ENCODE results near the gene APBA2.
A peak's percentile ranks its signal among the peaks of the same experiment; 100 is the strongest.

APBA2 gene

GRCh38 chr15:29066310-29066709 lies 180.5 kb downstream of the APBA2 start:
- DNase-seq: no peak

DNA sequence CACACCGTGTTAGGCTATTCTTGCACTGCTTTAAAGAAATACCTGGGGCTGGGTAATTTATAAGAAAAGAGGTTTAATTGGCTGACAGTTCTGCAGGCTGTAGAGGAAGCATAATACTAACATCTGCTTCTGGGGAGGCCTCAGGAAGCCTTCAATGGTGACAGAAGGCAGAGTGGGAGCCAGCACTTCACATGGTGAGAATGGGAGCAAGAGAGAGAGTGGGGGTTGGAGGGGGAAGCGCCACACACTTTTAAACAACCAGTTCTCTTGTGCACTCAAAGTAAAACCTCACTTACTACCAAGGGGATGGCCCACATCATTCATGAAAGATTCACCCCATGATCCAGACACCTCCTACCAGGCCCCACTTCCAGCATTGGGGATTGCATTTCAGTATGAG lies 181.1 kb downstream of the APBA2 start:
- DNase-seq: no peak

DNA sequence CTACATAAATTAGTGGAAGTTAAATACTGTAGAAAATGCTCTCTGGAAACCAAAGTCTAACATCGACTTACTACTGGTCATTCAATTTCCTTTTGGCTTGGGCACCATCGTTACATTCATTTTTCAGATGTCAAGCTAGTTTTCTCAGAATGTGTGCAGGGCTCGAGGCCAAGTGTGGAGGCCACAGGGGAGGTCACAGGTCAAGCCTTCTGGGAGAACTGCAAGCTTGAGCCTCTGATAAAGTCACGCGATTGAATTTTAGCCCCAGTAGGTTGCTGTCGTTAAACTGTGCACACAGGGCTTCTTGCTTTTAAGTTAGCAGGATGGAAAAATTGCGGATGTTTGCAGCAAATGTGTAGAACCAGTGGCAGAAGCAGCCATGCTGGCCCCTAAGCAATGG lies 182.2 kb downstream of the APBA2 start:
- no peak for DNase-seq

GRCh38 chr15:29070471-29071231 lies 184.9 kb downstream of the APBA2 start:
- no peak for DNase-seq

DNA sequence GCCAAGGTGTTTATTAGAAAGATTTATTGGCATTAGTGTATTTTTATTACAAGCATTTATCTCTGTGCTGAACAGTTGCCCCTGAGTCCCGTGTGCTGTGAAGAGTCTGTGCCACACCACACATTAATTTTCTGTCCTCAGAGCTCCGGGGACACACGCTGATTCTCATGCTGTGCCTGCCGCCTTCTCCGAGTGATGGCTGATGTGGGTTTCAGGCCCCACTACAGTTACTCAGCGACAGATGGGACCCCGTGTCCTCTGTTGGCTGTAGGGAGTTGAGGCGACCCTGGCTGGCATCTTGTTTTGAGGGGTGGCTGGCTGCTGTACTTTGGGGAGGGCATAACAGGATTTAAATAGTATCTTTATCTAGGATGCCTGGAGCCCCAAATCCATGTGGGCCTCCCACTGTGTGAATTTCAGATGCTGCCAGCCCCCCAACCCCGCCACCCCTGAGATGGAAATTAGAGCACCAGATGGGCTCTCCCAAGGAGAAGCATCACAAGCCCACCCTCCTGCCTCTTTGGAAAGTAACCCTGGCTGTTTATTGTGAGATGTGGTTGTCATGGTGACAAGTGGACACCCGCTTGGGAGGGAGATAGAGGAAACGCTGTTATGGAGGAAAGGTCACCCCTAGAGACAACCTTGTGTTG lies 185.6 kb downstream of the APBA2 start:
- no peak for DNase-seq

GRCh38 chr15:29071882-29072273 lies 186.1 kb downstream of the APBA2 start:
- DNase-seq: no peak

GRCh38 chr15:29072444-29072843 lies 186.7 kb downstream of the APBA2 start:
- DNase-seq: no peak

DNA sequence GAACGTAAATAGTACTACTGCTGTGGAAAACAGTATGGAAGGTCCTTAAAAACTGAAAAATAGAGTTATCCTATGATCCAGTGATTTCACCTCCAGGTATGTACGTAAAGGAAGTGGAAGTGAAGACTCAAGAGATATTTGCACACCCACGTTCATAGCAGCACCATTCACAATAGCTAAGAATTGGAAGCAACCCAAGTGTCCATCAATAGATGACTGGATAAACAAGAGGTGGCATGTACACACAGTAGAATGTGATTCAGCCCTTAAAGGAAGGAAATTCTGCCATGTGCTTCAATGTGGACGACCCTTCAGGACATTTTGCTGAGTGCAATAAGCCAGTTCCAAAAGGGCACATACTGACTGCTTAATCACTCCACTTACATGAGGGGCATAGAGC lies 188.3 kb downstream of the APBA2 start:
- no peak for DNase-seq

- DNase-seq: no peak
Measured at GRCh38 chr15:29078541-29078940, 192.8 kb downstream of the APBA2 start.

DNA sequence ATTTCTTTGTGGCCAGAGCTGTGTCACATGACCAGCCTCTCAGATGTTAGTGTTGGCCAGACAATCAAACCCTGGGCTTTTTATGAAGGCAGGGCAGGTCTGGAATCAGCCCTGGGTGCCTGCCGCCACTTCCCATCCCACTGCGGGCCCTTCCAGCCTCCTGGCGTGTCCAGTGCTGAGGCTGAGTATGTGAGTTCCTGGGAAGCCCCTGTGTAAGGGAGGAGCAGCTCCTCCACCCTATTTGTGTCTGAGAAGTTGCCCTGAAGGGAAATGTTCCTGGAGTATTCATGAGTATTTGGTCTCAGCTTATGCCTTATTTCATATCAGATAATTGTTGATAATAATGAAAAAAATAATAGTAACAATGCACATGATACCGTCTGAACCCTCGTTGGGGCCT lies 193.7 kb downstream of the APBA2 start:
- DNase-seq: no peak

DNA sequence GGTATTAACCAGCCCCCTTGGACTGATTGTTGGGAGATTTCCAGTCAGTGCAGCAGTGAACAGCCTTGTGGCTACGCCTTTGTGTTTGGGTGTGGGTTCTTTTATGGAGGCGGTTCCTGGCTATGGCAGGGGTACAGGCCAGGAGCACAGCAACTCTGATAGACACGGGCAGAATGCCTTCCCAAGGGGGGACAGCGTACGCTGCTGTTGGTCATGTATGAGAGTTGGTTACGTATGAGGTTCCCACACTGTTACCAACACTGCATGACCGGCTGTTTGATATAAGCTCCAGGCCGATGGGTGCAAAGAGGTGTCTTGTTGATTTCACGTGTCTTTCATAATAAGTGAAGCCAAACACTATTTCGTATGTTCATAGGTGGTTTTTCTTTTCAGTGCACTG lies 196.0 kb downstream of the APBA2 start:
- DNase-seq: no peak

GRCh38 chr15:29083161-29083560 lies 197.4 kb downstream of the APBA2 start:
- no peak for DNase-seq

- DNase-seq: no peak
Measured at GRCh38 chr15:29083858-29084257, 198.1 kb downstream of the APBA2 start.

DNA sequence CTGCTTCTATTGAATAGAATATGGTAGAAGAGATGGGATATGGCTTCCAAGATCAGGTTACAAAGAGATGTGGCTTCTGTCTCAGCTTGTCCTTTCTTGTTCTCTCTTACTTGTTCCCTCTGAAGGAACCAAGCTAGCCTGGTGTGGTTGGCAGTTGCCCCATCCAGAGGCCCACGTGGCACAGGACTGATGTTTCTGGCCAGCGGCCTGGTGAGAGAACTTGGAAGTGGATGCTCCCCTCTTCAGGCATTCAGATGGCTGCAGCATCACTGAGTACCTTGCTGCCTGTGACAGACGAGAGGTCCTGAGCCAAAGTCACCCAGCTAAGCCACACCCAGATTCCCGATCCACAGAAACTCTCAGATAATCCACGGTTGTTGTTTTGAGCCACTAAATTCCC lies 200.2 kb downstream of the APBA2 start:
- DNase-seq: no peak

- DNase-seq: no peak
Measured at GRCh38 chr15:29086891-29087290, 201.1 kb downstream of the APBA2 start.

GRCh38 chr15:29087521-29088285 lies 201.9 kb downstream of the APBA2 start:
- no peak for DNase-seq

DNA sequence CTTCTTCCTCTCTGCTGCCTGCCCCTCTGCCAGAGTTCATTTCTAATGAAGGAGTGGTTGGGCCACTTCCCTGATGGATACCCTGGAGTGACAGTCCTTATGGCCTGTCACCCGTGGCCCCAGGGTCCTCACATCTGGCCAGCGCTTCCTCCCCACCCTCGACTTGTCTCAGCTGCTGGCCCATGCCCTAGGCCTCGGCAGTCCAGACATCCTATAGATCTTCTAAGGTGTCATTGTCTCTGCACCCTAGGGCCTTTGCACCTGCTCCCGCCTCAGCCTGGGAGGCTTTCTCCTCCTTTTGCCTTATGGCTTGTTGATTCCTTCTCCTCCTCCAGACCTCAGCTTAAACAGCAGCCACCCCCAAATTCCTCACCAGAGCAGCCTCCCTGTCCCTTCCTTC lies 202.9 kb downstream of the APBA2 start:
- no peak for DNase-seq

- DNase-seq: no peak
Measured at GRCh38 chr15:29089731-29090616, 204.2 kb downstream of the APBA2 start.

- DNase-seq: peak; percentile 29
Measured at GRCh38 chr15:29090617-29091466, 205.1 kb downstream of the APBA2 start.

DNA sequence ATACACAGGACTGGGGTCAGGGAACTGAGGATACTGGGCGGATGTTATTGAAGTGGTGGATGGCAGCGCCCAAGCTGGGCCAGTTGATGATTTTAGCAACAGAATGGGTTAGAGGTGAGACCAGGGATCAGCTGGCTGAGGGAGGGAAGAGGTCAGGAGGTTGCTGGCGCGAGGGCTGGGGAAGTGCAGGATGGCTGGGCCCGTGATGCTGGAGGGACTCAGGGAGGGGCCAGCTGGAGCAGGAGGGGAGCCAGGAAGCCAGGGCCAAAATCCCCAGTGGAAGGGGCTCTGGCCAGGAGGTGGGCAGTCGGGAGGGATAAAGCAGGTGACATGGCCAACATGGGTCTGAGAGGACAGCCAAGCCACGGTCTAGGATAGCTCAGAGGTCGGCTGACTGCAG lies 205.9 kb downstream of the APBA2 start:
- no peak for DNase-seq

DNA sequence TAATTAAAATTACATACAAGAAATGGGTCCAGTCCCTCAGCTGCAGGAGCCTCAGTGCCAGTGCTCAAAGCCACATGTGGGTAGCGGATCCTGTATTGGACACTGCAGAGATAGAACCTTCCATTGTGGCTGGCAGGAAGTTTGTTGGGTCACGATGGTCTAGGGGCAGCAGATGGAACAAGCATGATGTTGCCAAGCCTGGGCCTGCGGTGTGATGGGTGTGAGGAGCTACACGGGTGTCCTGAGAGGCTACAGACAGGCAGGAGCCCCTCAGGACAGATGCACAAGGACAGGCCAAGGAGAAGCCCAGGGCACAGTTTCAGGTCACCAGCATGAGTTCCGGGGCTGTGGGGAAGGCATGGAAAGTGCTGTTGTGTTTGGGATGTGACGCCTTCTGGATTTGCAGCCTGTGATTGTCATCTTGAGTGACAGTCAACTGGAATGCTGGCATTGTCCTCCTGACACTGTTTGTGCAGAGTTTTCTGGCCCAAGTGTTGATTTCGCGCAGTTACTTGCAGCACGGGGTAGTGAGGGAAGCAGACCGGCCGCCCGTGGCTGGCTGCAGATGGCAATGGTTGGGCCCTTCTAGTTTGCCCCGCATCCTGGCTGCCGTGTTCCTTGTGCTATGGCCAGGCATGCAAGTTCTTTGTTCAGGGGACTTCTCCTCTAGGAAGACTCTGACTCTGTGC lies 206.7 kb downstream of the APBA2 start:
- DNase-seq: no peak

Measured in stimulated activated CD4-positive, alpha-beta T cell treated with anti-CD3 and anti-CD28 coated beads, Interleukin-12 subunit alpha, Interleukin-12 subunit beta, amount 100 ng/mL, for 4 hours (primary cell).